ENCODE data around the gene SCFD2. TPM values are rescaled to one million over a fixed set of nuclear protein-coding genes. Genes with fewer than 3 reads are reported as not detected.
"Not testable (repeated sequence)": the region's sequence is repeated elsewhere in the genome, so short reads cannot be mapped to it uniquely, and the experiment has no call there.

SCFD2 gene
- total RNA-seq, 3 donors from 2014 or later: 22.8 to 33.8 (median 25.0) TPM

DNA sequence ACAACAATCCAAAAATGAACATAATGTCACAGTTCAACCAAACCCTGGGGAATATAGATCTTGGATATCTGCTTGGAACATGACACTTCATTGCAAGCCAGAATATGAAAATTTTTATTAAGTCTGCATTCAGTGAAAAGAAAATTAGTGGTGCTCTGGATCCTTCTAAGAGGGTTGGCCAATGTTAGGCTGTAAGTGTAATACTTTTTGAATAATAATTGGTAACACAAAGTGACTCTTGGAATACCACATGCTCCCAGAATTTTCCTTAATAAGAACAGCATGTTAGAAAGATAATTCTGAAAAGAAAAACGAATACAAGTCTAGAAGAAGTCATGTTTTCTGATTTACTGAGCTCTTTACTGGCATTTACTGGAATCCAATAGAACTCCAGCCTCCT is 328.0 kb downstream of the SCFD2 start:
- intact Hi-C loops (cut with DNase I; ENCODE audit: low total_unique reads): no loop called here
- H3K4me3 ChIP-seq: no peak overlapping the region

DNA sequence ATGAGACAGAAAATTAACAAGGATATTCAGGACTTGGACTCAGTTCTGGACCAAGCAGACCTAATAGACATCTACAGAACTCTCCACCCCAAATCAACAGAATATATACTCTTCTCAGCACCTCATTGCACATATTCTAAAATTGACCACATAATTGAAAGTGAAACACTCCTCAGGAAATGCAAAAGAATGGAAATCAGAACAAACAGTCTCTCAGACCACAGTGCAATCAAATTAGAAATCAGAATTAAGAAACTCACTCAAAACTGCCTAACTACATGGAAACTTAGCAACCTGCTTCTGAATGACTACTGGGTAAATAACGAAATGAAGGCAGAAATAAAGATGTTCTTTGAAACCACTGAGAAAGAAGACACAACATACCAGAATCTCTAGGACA is 333.0 kb downstream of the SCFD2 start:
- H3K4me3 ChIP-seq; H3K4me1 ChIP-seq; intact Hi-C loops (cut with DNase I; ENCODE audit: low total_unique reads); H3K36me3 ChIP-seq; H3K27me3 ChIP-seq; DNase-seq (ENCODE audit: low spot score in 2 of 2); H3K27ac ChIP-seq; H3K9me3 ChIP-seq: not testable (repeated sequence)

More for the DNA sequence above, 328.0 kb downstream of the SCFD2 start:
- no peaks in the 10 kb centered on the region for H3K36me3 ChIP-seq
- H3K9me3 ChIP-seq: peaks cover 0 to 9% of the 10 kb centered on the region in 2 donors
- no peaks in the 10 kb centered on the region for H3K27me3 ChIP-seq
- TF ChIP-seq POLR2A (IDR thresholded peaks at IDR 0.05) (no peak), POLR2AphosphoS5 (IDR thresholded peaks at IDR 0.05) (no peak)
- TF ChIP-seq, protein P1, sequence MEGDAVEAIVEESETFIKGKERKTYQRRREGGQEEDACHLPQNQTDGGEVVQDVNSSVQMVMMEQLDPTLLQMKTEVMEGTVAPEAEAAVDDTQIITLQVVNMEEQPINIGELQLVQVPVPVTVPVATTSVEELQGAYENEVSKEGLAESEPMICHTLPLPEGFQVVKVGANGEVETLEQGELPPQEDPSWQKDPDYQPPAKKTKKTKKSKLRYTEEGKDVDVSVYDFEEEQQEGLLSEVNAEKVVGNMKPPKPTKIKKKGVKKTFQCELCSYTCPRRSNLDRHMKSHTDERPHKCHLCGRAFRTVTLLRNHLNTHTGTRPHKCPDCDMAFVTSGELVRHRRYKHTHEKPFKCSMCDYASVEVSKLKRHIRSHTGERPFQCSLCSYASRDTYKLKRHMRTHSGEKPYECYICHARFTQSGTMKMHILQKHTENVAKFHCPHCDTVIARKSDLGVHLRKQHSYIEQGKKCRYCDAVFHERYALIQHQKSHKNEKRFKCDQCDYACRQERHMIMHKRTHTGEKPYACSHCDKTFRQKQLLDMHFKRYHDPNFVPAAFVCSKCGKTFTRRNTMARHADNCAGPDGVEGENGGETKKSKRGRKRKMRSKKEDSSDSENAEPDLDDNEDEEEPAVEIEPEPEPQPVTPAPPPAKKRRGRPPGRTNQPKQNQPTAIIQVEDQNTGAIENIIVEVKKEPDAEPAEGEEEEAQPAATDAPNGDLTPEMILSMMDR (IDR thresholded peaks at IDR 0.05): no peak
- no peak for DNase-seq (ENCODE audit: low spot score in 2 of 2)
- no peak overlapping the region for H3K27ac ChIP-seq
- no peaks in the 10 kb centered on the region for H3K4me1 ChIP-seq

DNA sequence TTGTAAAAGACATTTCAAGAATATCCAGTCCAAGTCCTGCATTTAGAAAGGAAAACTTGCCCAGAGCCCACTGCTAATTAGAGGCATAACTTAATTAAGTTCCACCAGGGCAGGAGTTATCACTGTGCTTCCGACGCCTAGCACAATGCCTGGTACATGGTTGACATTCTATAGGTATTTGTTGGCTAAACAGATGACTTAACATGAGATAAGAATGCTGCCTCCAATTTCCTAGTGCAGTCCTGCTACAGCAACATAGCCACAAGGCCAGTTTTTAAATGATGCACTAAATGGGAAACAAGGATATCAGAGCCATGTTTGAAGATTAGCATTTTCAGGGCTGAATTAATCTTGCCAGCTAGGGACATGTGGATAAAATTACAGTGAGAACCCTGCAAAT is 339.6 kb downstream of the SCFD2 start:
- intact Hi-C loops (cut with DNase I; ENCODE audit: low total_unique reads): no loop called here
- H3K27ac ChIP-seq: no peak overlapping the region
- no peaks in the 10 kb centered on the region for H3K27me3 ChIP-seq
- no peak for DNase-seq (ENCODE audit: low spot score in 2 of 2)
- H3K4me3 ChIP-seq: no peak overlapping the region
- H3K9me3 ChIP-seq: no peaks in the 10 kb centered on the region
- H3K36me3 ChIP-seq: no peaks in the 10 kb centered on the region
- TF ChIP-seq POLR2AphosphoS5 (IDR thresholded peaks at IDR 0.05) (no peak), POLR2A (IDR thresholded peaks at IDR 0.05) (no peak)
- TF ChIP-seq, protein P1 (IDR thresholded peaks at IDR 0.05): no peak
- H3K4me1 ChIP-seq: no peaks in the 10 kb centered on the region

DNA sequence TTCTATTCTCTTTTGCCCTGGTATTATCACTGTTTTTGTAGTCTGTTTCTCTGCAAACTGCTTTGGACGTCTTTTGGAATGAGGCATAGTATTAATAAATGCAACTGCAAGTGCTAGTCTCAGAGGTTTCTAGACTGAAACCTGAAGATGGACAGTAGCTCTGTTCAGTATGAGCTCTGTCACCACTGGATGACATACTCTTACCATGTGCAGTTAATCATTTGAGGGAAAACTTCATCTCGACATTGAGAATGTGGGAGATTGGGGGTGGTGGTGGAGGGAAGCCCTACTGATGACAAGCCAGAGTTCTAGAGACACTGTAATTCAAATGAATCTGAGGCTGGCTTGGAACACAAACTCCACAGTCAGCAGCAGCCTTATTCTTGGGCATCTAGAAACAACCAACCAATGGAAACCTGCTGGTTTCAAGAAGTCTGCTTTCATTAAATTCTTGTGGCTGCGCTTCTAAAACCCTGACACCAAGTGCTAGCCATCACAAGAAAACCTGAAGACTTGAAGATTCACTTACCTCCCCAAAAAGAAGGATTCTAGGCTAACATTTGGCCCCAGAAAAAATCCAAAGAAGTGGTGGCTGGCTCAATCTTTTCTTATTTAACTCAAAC is 342.1 kb downstream of the SCFD2 start:
- no peak overlapping the region for H3K27ac ChIP-seq
- no peak for DNase-seq (ENCODE audit: low spot score in 2 of 2)
- H3K4me3 ChIP-seq: no peak overlapping the region
- H3K4me1 ChIP-seq: no peaks in the 10 kb centered on the region
- no peaks in the 10 kb centered on the region for H3K27me3 ChIP-seq
- no peak for TF ChIP-seq POLR2AphosphoS5 (IDR thresholded peaks at IDR 0.05)
- H3K36me3 ChIP-seq: no peaks in the 10 kb centered on the region
- intact Hi-C loops (cut with DNase I; ENCODE audit: low total_unique reads): no loop called here
- no peaks in the 10 kb centered on the region for H3K9me3 ChIP-seq

DNA sequence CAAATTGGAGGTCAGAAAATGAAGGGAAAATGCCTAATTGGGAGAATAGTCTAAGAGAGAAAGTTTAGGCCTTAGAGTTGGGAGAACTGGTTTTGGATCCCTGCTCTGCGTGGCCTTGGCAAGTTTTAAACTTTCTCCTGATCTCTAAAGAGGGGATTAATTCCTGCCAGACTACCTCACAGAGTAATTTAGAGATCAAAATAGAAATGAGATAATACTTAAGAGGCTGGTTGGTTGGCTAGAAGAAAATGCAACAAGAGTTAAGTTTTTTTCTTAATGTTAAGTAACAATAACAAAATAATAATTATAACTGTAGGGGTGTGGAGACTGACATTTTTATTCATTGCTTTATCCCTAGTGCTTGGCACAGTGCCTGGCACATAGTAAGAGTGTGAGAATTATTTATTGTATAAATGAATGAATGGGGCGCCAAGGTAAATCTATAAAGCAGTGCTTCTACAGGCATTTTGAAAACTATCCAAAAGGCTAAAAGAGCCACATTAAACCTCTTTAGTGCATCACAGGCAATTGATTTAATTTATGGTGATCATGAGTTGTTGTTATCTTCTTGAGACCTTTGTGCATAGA is 343.3 kb downstream of the SCFD2 start:
- Histone ChIP-seq H3K36me3 (no peaks in the 10 kb centered on the region), H3K9me3 (no peaks in the 10 kb centered on the region), H3K27me3 (no peaks in the 10 kb centered on the region), H3K4me3 (no peak overlapping the region), H3K27ac (no peak overlapping the region), H3K4me1 (no peaks in the 10 kb centered on the region)
- TF ChIP-seq POLR2AphosphoS5 (IDR thresholded peaks at IDR 0.05) (no peak), POLR2A (IDR thresholded peaks at IDR 0.05) (no peak)
- TF ChIP-seq, protein P1 (IDR thresholded peaks at IDR 0.05): no peak
- intact Hi-C loops (cut with DNase I; ENCODE audit: low total_unique reads): no loop called here
- DNase-seq (ENCODE audit: low spot score in 2 of 2): no peak

DNA sequence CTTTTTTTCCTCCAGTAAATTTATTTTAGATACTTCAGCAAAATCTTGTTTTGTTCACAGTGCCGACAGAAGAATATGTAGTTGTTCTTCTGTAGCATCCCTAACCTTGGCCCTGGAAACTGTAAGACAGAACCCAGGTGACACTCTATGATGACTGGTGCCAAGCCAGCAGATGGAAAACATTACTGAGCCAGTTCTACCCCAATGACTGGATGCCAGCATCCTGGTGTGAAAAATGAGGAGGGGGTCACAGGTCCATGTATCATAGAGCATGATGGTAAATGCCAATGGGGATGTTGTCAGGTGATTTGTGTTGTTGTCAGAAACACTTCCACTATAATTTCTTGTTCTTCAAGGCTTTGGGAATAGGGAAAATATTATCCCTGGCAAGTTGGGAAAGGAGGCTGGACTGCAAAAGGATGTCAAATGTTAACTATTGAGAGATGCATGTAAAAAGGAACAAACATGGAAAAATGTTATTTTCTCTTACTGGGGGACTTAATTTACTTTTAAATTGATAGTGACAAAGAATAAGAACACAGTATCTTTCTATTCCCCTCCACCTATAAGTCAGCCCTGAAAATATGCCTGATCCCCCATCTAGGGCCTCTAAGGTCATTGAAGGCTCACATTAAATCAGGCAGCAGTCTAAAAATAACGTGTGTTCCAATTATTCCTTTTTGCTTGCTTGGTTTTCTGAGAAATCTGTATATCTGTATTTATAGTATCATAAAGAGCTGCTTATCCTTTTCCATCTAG is 343.9 kb downstream of the SCFD2 start:
- intact Hi-C loops (cut with DNase I; ENCODE audit: low total_unique reads): no loop called here
- no peaks in the 10 kb centered on the region for H3K27me3 ChIP-seq
- H3K4me1 ChIP-seq: no peaks in the 10 kb centered on the region
- H3K27ac ChIP-seq: no peak overlapping the region
- no peak for TF ChIP-seq POLR2AphosphoS5 (IDR thresholded peaks at IDR 0.05)
- TF ChIP-seq, protein P1 (IDR thresholded peaks at IDR 0.05): no peak
- no peak for TF ChIP-seq POLR2A (IDR thresholded peaks at IDR 0.05)
- no peak overlapping the region for H3K4me3 ChIP-seq
- no peak for DNase-seq (ENCODE audit: low spot score in 2 of 2)
- no peaks in the 10 kb centered on the region for H3K36me3 ChIP-seq
- H3K9me3 ChIP-seq: no peaks in the 10 kb centered on the region
